Neural cell (in vitro differentiated cells): ENCODE measurements around the gene NTMT1.

Experiments used
- CTCF ChIP-seq: fragments of 450-650 bp; IDR thresholded peaks from 2 replicates; pipeline ENCODE4 v1.5.1; 2014; ENCODE audit warnings: antibody characterized with exemption, mild to moderate bottlenecking, moderate library complexity; ENCODE audit not compliant: poor library complexity, severe bottlenecking
- POLR2AphosphoS5 ChIP-seq: IDR thresholded peaks from 2 replicates; pipeline ENCODE4 v1.6.1; 2012
- REST ChIP-seq: IDR thresholded peaks from 2 replicates; pipeline ENCODE4 v1.6.1; 2012; ENCODE audit warnings: borderline replicate concordance

- TF ChIP-seq CTCF (no peak), POLR2AphosphoS5 (no peak), REST (no peak)
Observed at GRCh38 chr9:129598089-129598596, 27.8 kb upstream of the NTMT1 start.
